HepG2 (cell line): ENCODE data around the gene STX5. TPM values are rescaled to one million over a fixed set of nuclear protein-coding genes. Genes with fewer than 3 reads are reported as not detected.

Experiments
- ATM ChIP-seq: fragments of 450-650 bp; IDR thresholded peaks from 2 replicates; pipeline ENCODE4 v1.7.1; 2017; ENCODE audit warnings: mild to moderate bottlenecking, borderline replicate concordance
- ELF3 ChIP-seq: IDR thresholded peaks from 2 replicates; pipeline ENCODE4 v1.6.1; 2016; ENCODE audit warnings: missing genetic modification reagents, missing compliant biosample characterization
- JUN ChIP-seq: sonication (generic); formaldehyde crosslinking; IDR thresholded peaks from 2 replicates; pipeline ENCODE4 v1.4.0; 2020; ENCODE audit warnings: mild to moderate bottlenecking, missing genetic modification reagents
- MEIS2 ChIP-seq: sonication (generic); formaldehyde crosslinking; IDR thresholded peaks from 2 replicates; pipeline ENCODE4 v1.9.0; 2021; ENCODE audit warnings: mild to moderate bottlenecking, missing genetic modification reagents
- MLLT10 ChIP-seq: sonication (generic); formaldehyde crosslinking; IDR thresholded peaks from 2 replicates; pipeline ENCODE4 v1.4.0; 2020; ENCODE audit warnings: missing genetic modification reagents
- MXI1 ChIP-seq: IDR thresholded peaks from 3 replicates; pipeline ENCODE4 v1.6.1; 2012; ENCODE audit warnings: low read depth, low read length, inconsistent platforms, borderline replicate concordance
- RAD51 ChIP-seq: fragments of 450-650 bp; IDR thresholded peaks from 2 replicates; pipeline ENCODE4 v1.6.1; 2016; ENCODE audit warnings: borderline replicate concordance
- SIX4 ChIP-seq: sonication (generic); formaldehyde crosslinking; IDR thresholded peaks from 2 replicates; pipeline ENCODE4 v1.4.0; 2020; ENCODE audit warnings: missing genetic modification reagents
- SP2 ChIP-seq: sonication (generic); formaldehyde crosslinking; IDR thresholded peaks from 2 replicates; pipeline ENCODE4 v1.5.1; 2020; ENCODE audit warnings: mild to moderate bottlenecking, missing genetic modification reagents
- TCF7 ChIP-seq: sonication (generic); IDR thresholded peaks from 2 replicates; pipeline ENCODE4 v1.6.1; 2016; ENCODE audit warnings: antibody characterized with exemption, low read depth
- ZFY ChIP-seq: sonication (generic); formaldehyde crosslinking; IDR thresholded peaks from 2 replicates; pipeline ENCODE4 v1.4.0; 2020; ENCODE audit warnings: missing genetic modification reagents
- ZNF713 ChIP-seq: sonication (generic); formaldehyde crosslinking; IDR thresholded peaks from 2 replicates; pipeline ENCODE4 v1.4.0; 2020; ENCODE audit warnings: mild to moderate bottlenecking, missing genetic modification reagents
- polyA plus RNA-seq, 8 experiments: library from polyadenylated mRNA; depleted of rRNA in 3 of 8; stranded (reverse) in 7 of 8; unstranded in 1 of 8; fragments of >200 nt; fragmentation: Illumina TruSeq in 4 of 8; extraction: Trizol in 4 of 8; gene quantifications; 2 replicates each; pipeline versions ENCODE4 v1.2.1 to v1.2.3, GENCODE V29; 2011 to 2016; ENCODE audit warnings: low read depth in 4 of 8, missing spikeins in 1 of 8, mixed read lengths in 1 of 8; ENCODE audit not compliant: insufficient read depth in 1 of 8
- total RNA-seq, 5 experiments: library from RNA; depleted of rRNA; stranded (reverse); fragments of >200 nt; fragmentation: Illumina TruSeq; extraction: Trizol; gene quantifications; 2 replicates each; pipeline ENCODE4 v1.2.3, GENCODE V29; 2016; ENCODE audit warnings: low read depth in 1 of 5
- TF ChIP-seq, protein P1 (sequence below): sonication (generic); formaldehyde crosslinking; IDR thresholded peaks from 2 replicates; pipeline ENCODE4 v1.4.0; 2020; ENCODE audit warnings: missing genetic modification reagents, mild to moderate bottlenecking, borderline replicate concordance
- TF ChIP-seq, protein P2 (sequence below): sonication (generic); formaldehyde crosslinking; IDR thresholded peaks from 2 replicates; pipeline ENCODE4 v1.8.1; 2023; ENCODE audit warnings: missing genetic modification reagents, mild to moderate bottlenecking, borderline replicate concordance
- TF ChIP-seq, protein P3 (sequence below): sonication (generic); formaldehyde crosslinking; IDR thresholded peaks from 2 replicates; pipeline ENCODE4 v1.4.0; 2020; ENCODE audit warnings: missing genetic modification reagents
- TF ChIP-seq, protein P4 (sequence below): sonication (generic); formaldehyde crosslinking; IDR thresholded peaks from 2 replicates; pipeline ENCODE4 v1.4.0; 2020; ENCODE audit warnings: missing genetic modification reagents, borderline replicate concordance
- TF ChIP-seq, protein P5 (sequence below): sonication (generic); formaldehyde crosslinking; IDR thresholded peaks from 2 replicates; pipeline ENCODE4 v1.4.0; 2020; ENCODE audit warnings: mild to moderate bottlenecking, missing genetic modification reagents, borderline replicate concordance
- TF ChIP-seq, protein P6 (sequence below): sonication (generic); formaldehyde crosslinking; IDR thresholded peaks from 2 replicates; pipeline ENCODE4 v1.9.0; 2021; ENCODE audit warnings: missing genetic modification reagents, borderline replicate concordance

The STX5 gene
- total and polyA plus RNA-seq, 2 of the 13 experiments (the other 11 are each of a cell fraction or from before 2014, with no cell fraction given): 26.9 to 30.0 TPM

DNA sequence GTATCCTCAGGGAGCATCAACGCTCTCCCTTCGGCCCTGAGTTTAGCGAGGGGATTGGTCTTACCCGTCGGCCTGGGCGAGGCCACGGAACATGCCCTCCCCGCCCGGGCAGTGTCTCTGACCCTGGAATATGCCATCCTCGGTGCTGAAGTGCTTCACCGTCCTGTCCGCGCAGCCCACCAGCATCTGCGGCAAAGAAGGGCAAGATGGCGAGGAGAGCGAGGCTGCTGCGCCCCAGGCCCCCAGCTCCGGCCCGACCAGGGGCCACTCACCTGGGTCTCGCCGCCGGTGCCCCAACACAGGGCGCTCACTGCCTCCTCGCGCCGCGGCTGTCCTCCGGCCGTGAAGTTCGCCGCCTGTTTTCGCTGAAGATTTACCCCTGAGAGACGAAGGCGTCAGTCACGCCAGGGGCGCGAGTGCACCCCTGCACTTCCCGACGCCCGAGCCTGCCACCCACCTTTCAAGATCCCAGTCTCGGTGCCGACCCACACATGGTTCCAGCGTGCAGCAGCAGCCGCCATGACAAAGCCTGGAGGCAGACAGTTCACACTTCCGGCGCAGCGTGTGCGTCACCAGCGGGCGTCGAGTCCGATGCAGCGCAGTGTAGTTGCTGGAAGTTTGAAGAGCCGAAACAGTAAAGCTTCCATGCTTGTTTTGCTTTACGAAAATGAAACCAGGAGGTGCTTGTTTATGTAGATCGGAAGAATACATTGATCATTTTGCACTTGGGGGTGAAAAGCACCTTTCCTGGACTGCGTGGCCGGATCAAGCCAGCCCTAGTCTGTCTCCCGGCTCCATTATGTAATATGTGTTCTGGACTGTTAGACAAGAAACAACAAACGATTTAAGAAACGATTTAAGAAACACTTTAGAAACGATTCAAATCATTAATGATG, 7.4 kb upstream of the STX5 start, which contains the start of gene WDR74 (continued):
- TF ChIP-seq SP2 (CRISPR knock-in tag): peak; percentile 73
- TF ChIP-seq, protein P1, sequence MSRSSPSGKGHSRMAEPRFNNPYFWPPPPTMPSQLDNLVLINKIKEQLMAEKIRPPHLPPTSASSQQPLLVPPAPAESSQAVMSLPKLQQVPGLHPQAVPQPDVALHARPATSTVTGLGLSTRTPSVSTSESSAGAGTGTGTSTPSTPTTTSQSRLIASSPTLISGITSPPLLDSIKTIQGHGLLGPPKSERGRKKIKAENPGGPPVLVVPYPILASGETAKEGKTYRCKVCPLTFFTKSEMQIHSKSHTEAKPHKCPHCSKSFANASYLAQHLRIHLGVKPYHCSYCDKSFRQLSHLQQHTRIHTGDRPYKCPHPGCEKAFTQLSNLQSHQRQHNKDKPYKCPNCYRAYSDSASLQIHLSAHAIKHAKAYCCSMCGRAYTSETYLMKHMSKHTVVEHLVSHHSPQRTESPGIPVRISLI: peak; percentile 54
- peak; percentile 65; the same call in 1 of the 2 replicates for TF ChIP-seq MEIS2 (CRISPR knock-in tag)
- peak; percentile 18; the same call in 1 of the 2 replicates for TF ChIP-seq TCF7
- TF ChIP-seq, protein P2, sequence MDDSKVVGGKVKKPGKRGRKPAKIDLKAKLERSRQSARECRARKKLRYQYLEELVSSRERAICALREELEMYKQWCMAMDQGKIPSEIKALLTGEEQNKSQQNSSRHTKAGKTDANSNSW: no peak; the same call in 1 of the 2 replicates
- TF ChIP-seq, protein P3, sequence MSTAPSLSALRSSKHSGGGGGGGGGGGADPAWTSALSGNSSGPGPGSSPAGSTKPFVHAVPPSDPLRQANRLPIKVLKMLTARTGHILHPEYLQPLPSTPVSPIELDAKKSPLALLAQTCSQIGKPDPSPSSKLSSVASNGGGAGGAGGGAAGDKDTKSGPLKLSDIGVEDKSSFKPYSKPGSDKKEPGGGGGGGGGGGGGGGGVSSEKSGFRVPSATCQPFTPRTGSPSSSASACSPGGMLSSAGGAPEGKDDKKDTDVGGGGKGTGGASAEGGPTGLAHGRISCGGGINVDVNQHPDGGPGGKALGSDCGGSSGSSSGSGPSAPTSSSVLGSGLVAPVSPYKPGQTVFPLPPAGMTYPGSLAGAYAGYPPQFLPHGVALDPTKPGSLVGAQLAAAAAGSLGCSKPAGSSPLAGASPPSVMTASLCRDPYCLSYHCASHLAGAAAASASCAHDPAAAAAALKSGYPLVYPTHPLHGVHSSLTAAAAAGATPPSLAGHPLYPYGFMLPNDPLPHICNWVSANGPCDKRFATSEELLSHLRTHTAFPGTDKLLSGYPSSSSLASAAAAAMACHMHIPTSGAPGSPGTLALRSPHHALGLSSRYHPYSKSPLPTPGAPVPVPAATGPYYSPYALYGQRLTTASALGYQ (CRISPR knock-in tag): peak; percentile 30; the same call in 1 of the 2 replicates
- TF ChIP-seq, protein P4, sequence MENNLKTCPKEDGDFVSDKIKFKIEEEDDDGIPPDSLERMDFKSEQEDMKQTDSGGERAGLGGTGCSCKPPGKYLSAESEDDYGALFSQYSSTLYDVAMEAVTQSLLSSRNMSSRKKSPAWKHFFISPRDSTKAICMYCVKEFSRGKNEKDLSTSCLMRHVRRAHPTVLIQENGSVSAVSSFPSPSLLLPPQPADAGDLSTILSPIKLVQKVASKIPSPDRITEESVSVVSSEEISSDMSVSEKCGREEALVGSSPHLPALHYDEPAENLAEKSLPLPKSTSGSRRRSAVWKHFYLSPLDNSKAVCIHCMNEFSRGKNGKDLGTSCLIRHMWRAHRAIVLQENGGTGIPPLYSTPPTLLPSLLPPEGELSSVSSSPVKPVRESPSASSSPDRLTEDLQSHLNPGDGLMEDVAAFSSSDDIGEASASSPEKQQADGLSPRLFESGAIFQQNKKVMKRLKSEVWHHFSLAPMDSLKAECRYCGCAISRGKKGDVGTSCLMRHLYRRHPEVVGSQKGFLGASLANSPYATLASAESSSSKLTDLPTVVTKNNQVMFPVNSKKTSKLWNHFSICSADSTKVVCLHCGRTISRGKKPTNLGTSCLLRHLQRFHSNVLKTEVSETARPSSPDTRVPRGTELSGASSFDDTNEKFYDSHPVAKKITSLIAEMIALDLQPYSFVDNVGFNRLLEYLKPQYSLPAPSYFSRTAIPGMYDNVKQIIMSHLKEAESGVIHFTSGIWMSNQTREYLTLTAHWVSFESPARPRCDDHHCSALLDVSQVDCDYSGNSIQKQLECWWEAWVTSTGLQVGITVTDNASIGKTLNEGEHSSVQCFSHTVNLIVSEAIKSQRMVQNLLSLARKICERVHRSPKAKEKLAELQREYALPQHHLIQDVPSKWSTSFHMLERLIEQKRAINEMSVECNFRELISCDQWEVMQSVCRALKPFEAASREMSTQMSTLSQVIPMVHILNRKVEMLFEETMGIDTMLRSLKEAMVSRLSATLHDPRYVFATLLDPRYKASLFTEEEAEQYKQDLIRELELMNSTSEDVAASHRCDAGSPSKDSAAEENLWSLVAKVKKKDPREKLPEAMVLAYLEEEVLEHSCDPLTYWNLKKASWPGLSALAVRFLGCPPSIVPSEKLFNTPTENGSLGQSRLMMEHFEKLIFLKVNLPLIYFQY (CRISPR knock-in tag): peak; percentile 65; the same call in 1 of the 2 replicates
- TF ChIP-seq, protein P5, sequence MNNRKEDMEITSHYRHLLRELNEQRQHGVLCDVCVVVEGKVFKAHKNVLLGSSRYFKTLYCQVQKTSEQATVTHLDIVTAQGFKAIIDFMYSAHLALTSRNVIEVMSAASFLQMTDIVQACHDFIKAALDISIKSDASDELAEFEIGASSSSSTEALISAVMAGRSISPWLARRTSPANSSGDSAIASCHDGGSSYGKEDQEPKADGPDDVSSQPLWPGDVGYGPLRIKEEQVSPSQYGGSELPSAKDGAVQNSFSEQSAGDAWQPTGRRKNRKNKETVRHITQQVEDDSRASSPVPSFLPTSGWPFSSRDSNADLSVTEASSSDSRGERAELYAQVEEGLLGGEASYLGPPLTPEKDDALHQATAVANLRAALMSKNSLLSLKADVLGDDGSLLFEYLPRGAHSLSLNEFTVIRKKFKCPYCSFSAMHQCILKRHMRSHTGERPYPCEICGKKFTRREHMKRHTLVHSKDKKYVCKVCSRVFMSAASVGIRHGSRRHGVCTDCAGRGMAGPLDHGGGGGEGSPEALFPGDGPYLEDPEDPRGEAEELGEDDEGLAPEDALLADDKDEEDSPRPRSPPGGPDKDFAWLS (CRISPR knock-in tag): no peak
- TF ChIP-seq, protein P6, sequence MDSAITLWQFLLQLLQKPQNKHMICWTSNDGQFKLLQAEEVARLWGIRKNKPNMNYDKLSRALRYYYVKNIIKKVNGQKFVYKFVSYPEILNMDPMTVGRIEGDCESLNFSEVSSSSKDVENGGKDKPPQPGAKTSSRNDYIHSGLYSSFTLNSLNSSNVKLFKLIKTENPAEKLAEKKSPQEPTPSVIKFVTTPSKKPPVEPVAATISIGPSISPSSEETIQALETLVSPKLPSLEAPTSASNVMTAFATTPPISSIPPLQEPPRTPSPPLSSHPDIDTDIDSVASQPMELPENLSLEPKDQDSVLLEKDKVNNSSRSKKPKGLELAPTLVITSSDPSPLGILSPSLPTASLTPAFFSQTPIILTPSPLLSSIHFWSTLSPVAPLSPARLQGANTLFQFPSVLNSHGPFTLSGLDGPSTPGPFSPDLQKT: no peak
- no peak for TF ChIP-seq JUN (CRISPR knock-in tag)
- TF ChIP-seq RAD51: no peak
- TF ChIP-seq ELF3 (CRISPR knock-in tag): peak; percentile 66; the same call in 1 of the 2 replicates
- peak; percentile 59; the same call in 1 of the 2 replicates for TF ChIP-seq SIX4 (CRISPR knock-in tag)
- peak; percentile 100 for TF ChIP-seq MXI1
- no peak for TF ChIP-seq ATM
- peak; percentile 77 for TF ChIP-seq ZFY
- no peak for TF ChIP-seq MLLT10
- 0 out of 2 replicates have a peak, but pooled peaks have one; percentile 57 for TF ChIP-seq ZNF713 (CRISPR knock-in tag)
